Measurements from ENCODE around the gene LGALS9.
A peak's percentile ranks its signal among the peaks of the same experiment; 100 is the strongest.
"Not testable (repeated sequence)": the region's sequence is repeated elsewhere in the genome, so short reads cannot be mapped to it uniquely, and the experiment has no call there.

LGALS9 gene

DNA sequence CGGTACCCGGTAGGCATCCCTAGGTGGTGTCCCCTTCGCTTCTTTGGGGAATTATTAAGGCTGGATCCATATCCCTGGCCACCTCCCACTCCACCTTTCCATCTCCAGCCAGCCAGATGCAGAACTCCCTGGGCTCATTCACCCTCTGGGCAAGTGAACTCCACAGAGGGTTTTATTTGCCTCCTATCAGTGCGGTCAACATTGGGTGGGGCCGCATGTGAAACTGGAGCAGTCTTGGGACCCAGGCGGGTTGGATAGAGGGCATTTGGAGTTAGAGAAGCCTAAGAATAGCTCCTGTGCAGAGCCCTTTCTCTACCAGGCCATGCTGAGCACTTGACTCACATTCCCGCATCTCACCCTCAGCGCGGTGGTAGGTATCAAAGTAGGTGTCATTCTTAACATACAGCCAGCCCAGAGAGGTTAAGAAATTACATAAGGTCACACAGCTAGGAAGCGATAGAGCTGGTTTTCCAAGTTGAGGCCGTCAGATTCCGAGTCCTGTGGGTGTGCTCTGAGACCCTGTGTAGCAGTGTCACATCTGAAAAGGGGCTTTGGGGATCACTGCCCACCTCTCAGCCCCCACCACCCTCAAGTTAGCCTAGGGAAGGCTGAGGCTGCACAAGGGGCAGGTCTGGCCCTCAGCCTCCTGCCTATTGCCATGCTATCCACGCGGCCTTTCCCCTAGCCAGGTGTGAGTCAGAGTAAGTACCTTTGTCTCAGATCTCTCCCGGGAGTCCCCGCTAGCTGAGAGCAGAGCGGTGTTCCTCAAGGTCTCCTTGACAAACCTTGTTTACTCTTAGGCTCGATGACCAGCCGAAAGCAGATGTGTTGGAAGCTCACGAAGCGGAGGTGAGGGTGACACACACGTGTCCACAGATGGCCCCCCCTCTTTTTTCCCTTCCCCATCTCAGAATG, 26.9 kb upstream of the LGALS9 start:
- DNase-seq, result no peak

DNA sequence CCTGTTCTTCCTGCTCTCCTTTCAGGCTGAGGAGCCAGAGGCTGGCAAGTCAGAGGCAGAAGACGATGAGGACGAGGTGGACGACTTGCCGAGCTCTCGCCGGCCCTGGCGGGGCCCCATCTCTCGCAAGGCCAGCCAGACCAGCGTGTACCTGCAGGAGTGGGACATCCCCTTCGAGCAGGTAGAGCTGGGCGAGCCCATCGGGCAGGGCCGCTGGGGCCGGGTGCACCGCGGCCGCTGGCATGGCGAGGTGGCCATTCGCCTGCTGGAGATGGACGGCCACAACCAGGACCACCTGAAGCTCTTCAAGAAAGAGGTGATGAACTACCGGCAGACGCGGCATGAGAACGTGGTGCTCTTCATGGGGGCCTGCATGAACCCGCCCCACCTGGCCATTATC, 25.6 kb upstream of the LGALS9 start:
- DNase-seq, result no peak

DNA sequence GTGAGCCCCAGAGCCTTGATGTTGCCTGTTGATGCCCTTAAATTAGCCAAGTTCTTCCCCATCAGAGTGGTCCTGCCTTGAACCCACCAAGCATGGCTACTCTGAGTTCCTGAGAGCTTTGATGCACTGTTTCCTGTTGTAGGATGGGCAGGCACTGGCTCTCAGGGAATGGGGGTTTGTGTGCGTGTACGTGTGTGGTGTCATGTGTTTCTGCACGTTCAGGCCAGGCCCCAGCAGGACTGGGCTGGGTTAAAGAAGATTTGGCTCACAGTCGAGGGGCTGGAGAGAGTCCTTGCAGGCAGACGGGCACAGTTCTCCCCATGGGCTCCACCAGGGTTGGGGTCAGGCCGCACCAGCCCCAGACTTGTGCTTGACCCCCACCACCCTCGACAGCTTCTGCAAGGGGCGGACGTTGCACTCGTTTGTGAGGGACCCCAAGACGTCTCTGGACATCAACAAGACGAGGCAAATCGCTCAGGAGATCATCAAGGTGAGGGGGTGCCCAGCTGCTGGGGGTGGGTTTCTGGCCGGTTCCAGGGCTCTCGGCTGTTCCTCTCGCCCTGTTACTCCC, 23.4 kb upstream of the LGALS9 start:
- no peak for DNase-seq

DNA sequence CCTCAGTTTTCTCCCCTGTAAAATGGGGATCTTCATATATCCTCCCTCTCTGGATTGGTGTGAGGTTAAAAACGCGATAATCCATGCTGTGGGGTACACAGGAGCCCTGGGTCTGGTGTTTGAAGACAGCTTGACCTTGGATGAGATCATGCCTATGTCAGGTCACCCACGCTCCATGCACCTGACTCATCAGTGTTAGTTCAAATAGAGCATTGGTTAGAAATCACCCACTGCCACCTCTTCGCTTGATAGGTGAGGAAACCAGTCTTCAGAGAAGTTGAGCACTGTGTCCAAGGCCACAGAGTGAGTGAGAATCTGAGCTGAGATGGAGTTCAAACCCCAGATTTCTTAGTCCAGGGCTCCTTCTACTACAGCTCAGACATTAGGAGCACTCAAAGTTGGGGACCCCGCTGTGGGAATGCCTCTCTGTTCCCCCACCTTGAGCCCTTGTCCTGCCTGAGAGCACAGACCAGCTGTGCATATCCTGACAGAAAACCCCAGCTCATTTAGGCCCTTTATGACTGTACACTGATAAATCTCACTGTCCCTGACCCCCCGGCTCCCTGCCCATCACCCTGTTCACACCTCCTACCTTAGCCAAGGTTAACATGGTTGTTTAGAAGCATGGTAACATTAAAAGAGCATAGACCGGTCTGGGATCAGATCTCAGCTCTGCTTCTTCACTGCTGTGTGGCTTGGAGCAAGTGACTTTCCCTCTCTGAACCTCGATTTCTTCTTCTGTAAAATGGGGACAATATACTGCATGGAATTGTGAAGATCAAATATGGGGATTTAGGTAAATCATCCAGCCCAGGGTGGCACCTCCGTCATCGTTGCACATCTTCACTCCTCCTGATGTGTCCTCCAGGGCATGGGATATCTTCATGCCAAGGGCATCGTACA, 22.4 kb upstream of the LGALS9 start:
- DNase-seq, result no peak

DNA sequence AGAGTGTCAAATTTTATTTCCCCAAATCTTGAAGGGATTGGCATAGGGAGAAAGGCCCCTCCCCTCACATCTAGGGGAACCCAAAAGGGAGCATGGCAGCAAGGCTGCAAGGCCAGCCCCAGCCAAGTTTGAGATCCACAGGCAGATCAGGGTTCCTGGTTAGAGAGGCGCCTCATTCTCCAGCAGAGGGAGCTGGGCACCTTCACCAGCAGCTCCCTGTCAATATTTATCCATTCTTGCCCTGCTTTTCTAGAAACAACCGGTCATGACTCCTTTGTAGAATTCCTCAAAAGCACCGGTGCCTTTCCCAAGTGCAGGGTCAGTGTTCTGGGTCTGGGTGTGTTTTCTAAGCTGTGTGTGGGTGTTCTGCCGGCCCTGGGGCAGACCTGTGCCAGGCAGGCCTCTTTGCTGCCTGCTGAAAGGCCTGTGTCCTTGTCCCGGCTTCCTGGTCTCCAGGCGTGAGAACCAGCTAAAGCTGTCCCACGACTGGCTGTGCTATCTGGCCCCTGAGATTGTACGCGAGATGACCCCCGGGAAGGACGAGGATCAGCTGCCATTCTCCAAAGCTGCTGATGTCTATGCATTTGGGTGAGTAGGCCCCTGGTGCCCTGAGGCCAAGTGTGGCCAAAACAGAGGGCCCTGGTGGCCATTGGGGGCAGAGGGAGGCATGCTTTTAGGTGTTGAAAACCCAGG, 21.2 kb upstream of the LGALS9 start:
- no peak for DNase-seq

DNA sequence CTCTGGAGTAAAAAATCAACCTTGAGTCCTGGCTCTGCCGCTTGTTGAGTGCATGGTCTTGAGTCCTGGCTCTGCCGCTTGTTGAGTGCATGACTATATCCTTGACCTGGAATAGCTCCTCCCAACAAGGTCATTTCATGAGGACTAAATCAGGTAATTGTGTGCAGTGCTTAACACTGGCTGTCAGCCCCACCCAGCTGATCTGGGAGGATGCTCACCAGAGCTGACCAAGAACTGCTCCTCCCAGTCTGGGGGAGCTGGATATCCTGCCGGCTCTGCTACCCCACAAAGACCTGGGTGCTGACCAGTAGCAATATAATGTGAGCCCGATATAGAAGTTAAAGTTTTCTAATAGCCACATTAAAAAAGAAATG, 20.7 kb upstream of the LGALS9 start:
- no peak for DNase-seq

DNA sequence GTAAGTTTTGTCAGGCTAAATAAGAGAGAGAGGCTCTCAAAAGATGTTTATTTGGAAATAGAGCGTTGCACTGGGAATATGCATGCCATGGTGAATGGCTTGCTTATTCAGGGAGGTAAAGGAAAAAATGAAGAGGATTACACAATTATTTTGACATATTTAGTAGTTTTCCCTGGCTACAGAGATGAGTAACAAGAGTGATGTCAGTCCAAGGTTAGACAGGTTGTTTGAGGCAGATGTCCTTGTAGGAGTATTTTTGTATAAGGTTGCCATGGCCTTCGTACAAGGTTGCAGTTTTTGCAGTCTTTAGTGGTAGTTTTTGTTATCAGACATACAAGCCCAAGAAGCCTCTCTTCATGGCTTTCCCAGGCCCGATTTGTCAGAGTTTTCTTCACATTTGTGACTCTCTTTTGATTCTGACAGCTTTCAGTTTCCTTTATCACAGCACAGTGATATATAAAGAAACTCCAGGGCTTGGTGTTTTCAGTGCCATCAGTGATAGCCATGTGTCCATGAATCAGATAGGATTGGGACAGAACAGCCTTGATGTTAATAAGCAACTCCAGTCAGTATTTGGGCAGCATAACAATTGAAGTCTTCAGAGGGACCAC, 18.7 kb upstream of the LGALS9 start:
- no peak for DNase-seq

DNA sequence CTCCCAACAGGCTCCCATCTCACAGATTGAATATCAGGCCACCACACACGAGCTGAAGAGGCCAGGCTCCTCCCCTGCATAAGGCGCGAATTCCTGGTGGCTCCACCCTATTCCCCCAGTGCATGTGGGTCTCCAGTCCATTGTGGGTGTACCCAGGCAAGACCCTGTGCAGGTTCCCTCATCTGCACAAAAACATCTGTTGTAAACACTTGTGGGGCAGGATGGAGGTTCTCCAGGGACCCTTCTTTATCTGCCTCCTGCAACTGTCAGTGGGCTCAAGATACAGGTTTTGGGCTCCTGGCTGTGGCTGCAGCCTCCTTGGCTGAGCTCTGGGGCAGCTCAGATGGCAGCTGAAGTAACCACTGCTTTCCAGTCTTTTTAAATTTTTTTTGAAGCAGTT, 17.6 kb upstream of the LGALS9 start:
- DNase-seq, result no peak

DNA sequence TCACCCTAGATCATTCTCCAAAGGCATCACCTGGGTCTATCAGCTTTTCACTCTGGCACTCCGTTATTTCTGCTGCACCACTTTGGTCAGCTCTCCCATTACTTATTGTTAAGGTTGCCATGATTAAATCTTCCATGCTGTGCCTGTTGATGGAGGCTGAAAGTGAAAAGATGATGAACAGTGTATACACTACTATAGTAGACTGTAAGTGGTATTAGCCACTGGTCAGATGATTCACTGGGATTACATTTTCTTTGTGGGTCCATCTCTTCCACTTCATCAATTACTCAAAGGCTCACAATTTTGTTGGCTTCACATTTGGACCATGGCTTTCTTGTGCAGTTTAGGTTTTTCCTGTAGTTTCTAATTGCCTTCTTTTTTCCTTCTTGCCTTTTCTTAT, 15.9 kb upstream of the LGALS9 start:
- DNase-seq, result no peak

DNA sequence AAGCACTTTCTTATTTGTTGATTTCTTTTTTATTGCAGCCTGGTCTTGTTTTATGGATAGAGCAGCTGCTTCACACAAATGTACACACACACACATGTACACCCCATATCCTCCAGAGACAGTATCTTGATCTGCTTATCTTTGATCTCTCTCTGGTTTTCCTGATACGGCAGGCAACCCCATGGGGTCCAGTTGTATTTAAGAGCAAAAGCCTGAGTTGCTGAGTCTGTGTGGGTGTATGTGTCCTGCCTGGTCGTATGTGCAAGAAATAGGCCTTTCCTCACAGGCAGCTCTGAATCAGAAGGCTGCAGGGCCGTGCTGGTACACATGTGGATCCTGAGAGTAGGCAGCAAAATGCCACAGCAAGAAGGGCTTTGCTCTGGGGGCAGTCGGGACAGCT, 14.6 kb upstream of the LGALS9 start:
- no peak for DNase-seq

DNA sequence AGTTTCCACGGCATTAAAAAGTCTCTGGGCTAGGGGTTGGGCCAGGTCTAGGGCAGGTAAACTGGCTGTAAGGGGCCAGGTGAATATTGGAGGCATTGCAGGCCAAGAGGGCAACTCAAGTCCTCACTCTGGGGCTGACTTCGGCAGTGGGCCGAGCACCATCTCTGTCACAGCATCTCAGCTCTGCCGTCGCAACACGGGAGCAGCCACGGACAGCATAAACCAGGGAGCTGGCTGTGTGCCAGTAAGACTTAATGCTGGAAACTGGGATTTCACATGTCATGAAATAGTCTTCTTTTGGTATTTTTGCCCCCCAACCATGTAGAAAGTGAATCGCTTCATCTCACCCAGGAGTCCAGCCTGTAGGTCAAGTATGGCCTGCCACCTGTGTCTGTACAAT, 12.6 kb upstream of the LGALS9 start:
- no peak for DNase-seq

DNA sequence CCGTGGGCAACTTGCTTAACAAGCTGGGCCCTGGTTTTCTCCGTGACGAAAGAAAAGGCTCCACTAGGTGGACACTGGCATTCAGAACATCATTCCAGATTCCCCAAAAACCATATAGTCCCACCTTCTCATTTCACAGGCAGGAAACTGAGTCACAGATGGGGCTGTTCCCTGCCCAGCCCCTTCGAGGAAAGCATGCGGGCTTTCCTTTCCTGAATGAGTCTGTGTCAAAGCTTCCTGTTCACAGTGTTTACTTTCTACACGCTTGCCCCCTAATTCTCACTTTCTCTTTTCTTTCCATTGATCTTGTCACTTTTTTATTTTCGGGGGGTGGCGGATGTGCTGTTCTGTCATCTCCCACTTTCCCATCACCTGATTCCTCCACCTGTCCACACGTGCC, 10.3 kb upstream of the LGALS9 start:
- no peak for DNase-seq

DNA sequence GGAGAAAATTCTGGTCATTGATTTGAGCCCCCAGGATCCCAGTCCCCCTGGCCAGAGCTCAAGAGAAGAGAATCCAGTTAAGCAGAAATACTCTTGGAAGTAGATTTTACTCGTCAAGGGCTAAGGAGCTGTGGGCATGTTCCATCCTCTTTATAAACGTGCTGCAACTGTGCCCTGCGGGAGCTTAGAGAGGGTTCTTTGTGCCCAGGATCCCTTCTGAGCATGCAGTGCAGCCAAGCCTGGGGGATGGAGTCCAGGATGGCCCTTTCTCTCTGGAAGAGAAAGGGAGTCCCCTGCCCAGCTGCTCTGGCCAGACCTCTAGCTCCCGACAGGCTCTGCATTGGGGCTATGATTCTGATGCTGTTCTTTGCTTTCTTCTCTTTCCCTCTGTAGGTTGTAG, 9.5 kb upstream of the LGALS9 start:
- no peak for DNase-seq

DNA sequence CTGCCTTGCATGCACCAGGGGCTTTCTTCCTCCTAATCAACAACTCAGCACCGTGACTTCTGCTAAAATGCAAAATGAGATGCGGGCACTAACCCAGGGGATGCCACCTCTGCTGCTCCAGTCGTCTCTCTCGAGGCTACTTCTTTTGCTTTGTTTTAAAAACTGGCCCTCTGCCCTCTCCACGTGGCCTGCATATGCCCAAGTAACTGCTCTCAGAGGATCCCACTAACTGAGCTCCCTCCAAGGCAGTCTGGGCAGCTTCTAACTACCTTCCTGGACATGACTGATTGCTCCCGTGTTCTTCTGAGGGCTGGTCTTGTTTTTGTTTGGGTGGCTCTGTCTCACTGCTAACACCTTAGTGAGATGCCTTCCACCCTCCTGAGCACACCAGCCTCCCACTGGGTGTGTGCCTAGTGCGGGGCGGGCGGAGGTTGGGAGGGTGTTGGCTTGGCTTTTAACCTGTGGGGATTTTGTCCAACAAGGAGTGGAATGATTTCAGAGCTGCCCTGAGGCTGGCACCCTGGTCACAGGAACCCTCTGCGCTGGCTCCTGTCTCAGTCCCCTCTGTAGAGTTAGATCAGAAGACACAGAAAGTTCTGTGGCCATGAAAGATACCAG, 8.9 kb upstream of the LGALS9 start:
- no peak for DNase-seq

DNA sequence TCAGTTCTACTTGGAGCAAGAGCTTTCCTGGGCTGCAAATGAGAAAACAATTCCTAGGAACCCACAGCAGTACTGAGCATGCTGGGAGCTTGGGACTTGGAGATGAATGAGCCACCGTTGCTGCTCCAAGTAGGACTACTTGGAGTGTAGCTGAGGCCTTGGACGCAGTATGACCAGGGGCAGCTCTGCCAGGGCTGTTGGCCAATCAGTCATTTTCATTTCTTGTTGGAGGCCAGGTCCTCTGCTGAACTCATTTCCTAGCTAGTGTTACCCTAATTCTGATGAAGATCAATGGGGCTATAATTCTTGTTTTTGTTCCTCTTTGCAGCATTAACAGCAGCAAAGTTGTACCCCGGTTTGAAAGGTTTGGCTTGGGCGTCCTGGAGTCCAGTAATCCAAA, 8.0 kb upstream of the LGALS9 start:
- DNase-seq, result no peak

DNA sequence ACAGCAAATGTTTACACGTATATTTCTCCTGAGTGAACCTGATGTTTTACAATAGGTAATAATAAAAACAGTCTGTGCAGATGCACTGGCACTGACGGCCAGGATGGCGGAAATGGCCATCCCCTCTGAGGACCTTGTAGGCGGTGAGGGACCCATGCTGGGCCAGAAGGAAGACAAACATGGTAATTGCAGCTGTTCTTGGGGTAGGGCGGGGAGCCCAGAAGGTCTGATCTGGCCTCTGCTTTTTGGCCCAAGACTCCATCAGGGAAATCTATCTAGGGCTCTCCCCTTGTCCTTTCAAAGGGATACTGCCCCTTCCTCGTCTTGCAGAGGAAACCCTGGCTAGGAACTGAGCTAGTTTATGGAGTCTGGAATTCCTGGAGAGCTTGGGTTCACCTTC, 7.4 kb upstream of the LGALS9 start:
- no peak for DNase-seq

DNA sequence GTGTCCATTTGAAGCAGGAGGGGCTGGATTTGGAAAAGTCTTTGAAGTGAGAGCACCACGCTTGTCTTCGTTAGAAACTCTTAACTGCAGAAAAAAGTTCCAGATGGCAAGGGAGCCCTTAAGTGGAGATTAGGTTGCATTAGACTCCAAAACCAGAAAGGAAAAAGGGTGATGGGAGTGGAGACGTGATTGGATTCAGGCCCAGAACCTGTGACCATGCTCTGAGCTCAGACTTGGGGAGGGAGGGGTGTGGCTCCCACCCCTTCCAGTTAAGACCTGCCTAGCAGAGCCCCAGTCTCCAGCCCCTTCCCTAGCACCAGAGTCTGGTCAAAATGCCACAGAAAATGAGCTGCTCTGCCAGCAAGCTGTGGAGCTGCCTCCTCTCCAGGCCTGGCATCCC, 6.4 kb upstream of the LGALS9 start:
- DNase-seq, result no peak

DNA sequence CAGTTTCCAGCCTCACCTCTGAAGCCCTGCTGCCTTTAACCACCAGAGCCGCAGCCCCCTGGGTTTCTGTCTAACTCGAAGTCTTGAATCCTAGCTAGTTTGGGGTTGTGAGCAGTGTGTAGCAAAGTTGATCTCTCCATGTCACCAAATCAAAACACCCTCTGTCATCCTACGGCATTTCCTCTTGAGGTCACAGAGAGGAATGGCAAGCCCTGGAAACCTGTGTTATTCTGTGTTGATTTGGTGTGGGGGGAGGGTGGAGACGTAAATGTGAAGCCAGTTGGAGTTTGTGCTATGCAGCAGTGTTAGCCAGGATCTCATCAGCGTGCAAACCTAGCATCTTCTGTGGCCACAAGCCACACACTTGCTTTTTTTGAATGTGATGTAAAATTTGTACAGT, 5.1 kb upstream of the LGALS9 start:
- no peak for DNase-seq

DNA sequence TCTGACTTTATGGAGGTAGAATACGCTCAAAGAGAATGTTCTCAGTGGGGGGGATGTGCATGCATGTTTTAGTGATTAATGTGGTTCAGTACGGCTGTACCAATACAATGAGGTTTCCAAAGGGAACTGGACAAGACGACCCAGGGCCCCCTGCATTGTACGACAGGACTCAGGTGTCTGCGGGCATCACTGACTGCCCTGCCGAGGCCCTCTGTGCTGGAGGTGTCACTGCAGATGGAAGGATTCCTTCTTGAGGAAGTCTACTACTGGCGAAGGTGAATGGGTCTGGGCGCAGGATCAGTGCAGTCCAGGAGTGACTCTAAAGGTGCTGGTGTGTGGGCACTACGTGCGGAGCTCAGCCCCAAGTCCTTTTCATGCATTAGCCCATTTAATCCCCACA, 3.5 kb upstream of the LGALS9 start:
- DNase-seq, result no peak

DNA sequence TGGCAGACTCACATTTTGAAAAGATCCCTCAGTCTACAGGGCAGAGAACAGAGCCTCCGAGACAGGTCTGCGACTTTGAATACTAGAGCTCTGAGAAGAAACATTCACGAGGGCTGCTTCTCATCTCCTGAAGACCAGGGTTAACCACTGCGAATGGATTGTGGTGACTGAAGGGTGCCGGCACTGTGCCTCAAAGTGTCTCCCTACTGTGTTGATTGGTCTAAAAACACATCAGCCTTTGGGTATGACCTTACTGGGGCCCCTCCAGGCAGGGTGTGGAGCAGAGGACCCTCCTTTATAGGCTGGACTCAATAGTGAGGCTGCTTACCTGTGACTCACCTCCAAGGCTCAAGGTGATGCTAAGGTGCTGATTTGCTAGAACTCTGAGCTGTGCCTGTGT, 2.6 kb upstream of the LGALS9 start:
- no peak for DNase-seq

DNA sequence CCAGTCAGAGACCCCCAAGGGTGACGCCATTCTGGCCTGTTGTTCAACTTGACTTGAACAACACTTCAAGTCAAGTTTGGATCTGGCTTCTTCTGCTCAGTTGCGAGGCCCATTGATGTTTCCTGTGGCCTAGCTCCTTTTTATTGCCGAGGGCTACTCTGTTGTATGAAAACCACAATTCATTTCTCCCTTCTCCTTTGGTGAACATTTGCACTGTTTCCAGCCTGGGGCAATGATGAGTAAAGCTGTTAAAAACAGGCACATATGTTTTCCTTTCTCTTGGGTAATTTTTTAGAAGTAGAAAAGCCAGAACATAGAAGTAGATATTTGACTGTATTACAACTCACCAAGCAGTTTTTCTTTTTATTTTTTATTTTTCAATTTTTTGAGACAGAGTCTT, 1.7 kb upstream of the LGALS9 start:
- not testable (repeated sequence) for DNase-seq

DNA sequence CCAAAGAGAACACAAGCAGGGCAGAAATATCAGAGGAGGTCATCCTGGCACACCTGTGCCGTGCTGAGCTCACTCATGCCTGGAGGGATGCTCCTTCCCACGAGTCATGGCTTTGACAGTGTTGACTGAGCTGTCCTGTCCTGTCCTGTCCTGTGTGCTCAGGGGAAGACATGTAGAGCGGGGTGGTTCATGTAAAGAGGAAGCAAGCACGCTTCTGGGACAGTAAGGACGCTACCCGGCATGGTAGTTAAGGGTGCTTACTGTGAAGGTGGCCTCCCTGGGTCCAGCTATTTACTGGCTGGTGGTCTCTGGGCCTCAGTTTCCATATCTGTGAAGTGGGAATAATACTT, 398 bp downstream of the LGALS9 start:
- DNase-seq, result peak; percentile 22 to 54

All from bone marrow (tissue), 2 donors.